ENCODE data around the gene ARF3.
A peak's percentile ranks its signal among the peaks of the same experiment; 100 is the strongest.

Gene ARF3

DNA sequence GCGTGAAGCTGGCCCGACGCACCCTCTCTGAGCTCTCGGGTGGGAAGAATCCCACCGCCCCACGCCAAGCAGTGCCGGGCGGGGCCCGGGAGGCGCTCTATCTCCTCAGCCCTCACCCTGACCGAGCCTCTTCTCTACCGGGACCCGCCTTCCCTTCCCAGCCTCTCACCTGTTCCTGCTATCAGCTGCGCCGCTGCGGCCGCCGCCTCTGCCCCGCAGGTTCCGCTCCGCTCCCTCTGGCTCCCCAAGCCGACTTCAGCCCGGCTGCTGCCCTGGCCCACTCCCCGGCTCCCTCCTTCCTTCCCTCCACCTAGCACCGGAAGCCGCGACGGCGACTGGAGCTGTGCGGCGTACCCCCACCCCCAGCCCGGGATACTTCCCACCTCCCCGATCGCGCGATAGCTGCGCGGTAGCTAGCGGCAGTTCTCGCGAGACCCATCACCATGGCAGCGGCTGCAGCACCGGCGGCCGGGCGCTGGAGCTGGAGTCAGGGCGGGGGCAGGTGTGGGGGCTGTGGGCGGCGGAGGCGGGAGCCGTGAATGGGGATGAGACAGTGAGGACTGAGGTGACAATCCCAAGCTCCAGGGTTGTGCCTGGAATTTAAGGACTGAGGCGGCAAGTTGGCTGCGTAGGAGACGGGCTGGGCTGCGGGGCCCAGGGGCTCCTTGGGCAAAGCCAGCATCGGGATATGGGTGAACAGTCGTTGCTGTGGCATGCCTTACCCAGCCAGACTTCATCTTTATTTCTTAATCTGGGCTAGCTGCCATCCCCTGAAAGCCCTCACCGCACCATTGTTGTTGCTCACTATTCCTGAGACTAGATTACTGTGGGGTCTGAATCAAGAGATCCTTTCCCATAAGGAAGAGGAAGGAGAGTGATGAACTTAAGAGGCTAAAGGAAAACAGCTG, at the start of gene ARF3:
Gene ARF3, minus strand, starts transcription at position 347 of the 908 bp plus-strand sequence. CDS start 16,392 bp downstream, outside the sequence.
- peak; percentile 87 for DNase-seq

DNA sequence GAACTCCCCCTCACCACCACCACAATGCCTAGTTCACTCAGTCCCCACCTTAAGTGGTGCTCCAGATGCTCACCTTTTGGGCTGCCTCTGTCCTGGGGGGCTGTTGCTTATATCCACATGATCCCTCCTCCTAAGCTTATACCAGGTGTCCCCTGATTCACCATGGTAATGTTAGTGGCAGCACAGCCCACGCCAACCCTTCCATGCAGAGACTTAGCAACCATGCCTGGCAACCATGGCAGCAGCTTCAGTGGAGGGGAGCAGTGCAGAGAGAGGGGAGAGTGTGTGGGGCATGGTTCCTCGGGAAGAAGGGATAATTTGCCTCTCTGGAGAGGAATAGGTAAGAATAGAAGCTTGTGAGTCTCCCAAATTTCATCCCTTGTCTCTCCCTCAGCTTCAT, 43.1 kb upstream of the ARF3 start:
- DNase-seq = no peak

DNA sequence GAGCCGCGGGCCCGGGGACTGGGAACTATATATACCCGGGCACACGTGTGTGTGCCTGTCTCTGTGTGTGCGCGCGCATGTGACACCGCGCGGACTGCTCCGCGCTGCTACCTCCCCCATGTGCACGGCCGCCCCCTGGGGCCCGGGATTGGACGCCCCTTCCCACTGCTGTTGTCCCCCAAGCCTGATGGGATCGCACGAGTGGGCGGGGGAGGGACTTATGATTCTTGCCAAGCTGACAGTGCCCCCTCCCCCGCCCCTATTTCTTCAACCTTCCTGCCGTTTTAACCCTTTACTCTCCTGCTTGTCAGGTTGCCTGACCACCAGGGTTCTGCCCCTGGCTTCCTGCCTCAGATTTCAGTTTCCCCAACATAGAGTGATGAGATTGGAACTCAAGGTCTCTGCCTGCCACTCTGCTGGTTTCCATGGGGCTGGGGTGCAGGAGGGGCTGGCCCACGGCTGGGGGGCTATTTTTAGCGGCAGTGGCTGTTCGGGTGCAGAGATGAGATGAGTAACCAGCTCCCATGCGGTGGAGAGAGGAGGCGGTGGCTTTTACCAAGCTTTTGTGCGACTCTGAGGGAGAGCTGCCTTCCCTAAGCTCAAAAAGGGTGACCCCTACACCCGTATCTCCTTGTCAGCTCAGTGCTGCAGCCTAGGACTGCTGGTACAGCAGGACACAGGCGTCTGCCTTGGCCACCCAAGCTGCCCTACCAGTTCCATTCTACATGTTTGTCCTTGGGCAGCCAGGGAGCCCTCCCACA, 42.3 kb upstream of the ARF3 start, which contains the start of gene DDN:
Gene DDN, minus strand, starts transcription at position 5 of the 761 bp plus-strand sequence. CDS start 88 bp downstream, outside the sequence.
- DNase-seq = no peak

DNA sequence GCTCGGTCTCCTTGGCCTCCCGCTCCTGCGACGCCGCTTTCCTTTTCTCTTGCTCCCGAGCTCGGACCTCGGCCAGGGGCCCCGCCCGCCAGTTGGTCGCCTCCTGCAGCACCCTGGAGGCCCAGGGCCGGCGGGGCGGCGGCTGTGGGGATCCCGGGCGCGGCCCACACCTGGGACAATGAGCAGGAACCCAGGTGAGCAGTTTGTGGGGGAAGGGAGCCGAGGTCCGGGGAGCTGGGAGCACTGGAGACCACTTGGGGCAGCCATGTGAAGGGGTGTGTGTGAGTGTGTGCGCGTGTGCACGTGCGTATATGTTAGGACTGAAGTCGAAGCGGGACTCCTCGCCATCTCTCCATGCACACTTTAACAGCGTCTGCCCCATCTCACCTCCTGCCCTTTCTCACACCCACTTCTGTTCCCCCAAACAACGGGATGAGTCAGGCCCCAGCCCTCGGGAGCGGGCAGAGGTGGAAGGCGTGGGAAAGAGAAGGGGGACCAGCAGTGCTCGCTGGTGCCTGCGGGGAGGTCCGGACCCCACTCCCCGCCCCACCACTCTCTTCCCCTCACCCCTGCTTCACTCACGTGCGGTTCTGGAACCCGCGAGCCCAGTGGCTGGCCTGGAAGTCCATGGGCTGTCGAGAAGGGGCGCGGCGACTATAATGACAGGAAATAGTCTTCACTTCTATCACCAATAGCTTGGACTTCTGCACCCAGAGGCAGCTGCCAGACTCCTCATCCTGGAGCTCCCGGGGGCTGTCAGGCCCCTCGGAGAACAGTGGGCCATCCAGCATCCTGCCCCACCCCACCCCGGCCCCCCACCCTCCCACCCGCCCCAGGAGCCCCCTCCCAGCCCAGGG, 41.4 kb upstream of the ARF3 start:
- no peak for DNase-seq

DNA sequence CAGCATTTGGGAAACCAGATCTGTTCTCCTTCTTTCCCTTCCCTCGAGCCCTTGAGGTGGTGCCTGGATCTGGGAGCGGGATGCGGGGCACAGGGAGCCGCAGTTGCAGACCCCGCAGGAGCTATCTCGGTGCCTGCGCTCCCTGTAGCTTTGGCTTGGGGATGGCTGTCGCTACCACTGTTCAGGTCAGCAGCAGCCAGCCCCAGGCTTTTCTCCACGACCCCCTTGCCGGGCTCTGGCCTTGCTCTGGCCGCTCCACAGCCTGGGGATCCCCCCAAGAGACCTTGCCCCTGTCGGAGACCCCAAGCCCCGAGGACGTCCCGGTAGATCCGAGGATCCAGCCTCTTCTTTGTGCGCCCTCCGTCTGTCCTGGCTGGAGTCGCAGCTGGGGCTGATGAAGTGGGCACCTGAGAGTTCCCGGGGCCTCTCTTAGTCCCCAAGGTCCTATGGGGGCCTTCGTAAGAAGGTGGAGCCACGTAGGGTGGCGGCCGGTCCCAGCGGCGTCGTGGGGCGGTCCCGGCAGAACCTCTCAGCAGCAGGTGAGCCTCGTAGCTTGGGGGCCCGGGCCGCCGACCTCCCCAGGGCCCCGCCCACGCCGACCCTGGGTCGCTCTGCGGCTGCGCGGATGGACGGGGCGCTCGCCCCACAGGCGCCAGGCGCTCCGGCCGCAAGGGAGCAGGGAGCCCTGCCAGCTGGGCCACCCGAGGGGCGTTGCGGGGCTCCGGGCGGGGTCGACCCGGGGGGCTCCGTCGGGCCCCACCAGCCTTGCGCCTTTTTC, 40.6 kb upstream of the ARF3 start:
- no peak for DNase-seq

DNA sequence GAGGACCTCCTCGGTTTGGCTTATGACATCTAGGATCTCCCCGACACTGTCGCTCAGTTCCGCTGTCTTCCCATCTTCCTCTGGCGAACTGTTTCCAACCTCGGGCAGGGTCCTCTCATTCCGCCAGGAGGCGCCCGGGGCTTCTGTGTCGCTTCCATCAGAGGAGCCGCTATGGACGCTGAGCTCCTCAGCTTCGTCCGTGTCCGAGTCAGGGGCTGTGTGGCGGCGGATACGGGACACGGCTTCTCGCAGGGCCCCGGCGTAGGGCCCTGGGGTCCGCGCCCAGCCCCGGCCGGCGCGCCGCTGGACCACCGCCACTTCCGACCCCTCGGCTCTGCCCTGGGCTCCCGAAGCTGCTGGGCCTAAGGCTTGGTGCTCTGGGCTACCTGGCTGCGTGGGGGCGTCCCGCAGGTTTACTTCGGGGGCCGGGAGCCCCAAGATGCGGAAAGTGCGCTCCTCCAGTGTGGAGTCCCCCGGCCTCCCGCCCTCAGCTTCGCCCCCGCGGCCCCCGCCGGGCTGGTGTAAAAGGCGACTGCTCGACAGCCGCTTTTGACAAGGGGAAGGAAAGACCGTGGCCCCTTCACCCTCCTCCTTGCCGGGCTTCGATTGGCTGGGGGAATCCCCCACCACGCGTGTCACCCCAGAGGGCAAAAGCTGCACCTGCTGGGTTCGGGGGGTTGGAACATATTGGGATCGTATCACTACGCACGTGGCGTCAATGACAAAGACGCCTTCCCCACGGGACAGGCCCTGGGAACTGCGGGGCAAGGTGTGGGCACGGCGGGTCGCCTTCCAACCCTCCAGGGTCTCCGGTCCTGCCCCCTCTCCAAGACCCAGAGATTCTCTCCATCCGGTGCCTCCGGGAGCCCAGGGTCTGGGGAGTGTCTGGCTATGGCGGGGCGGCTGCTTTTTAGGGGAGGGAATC, 39.8 kb upstream of the ARF3 start:
- no peak for DNase-seq

DNA sequence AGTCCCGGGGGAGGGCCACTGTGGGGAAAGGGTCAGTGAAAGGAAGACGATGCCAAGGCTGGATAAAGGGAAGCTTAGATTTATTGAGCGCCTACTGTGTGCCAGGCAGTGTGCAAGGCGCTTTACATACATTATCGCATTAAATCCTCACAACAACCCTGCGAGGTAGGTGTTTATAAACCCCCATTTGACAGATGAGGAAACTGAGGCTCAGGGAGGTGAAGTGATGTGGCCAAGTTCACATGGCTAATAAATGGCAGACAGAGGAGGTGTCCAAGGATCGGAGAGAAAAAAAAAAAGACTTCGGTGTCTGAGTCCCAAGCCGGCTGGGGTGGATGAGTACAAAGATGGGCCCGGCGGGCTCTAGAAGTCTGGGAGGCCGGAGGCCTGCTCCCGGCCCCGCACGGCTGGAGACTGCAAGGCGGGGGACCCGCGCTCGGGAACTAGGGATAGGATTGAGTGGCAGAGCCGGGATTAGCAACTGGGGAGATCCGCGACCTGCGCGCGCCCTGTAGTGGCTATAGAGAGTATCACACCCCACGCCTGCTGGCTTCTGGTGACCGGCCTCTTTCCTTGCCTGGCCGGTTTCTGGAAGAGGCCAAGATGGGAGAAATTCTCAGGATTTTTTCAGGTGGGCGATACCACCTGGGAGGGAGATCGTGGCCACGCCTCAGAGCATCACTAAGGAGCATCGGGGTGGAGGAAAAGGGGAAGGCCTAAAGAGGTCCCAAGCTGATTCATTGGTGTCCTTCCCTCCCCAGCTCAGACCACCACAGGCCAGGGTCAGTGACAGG, 38.0 kb upstream of the ARF3 start:
- peak; percentile 50 for DNase-seq

DNA sequence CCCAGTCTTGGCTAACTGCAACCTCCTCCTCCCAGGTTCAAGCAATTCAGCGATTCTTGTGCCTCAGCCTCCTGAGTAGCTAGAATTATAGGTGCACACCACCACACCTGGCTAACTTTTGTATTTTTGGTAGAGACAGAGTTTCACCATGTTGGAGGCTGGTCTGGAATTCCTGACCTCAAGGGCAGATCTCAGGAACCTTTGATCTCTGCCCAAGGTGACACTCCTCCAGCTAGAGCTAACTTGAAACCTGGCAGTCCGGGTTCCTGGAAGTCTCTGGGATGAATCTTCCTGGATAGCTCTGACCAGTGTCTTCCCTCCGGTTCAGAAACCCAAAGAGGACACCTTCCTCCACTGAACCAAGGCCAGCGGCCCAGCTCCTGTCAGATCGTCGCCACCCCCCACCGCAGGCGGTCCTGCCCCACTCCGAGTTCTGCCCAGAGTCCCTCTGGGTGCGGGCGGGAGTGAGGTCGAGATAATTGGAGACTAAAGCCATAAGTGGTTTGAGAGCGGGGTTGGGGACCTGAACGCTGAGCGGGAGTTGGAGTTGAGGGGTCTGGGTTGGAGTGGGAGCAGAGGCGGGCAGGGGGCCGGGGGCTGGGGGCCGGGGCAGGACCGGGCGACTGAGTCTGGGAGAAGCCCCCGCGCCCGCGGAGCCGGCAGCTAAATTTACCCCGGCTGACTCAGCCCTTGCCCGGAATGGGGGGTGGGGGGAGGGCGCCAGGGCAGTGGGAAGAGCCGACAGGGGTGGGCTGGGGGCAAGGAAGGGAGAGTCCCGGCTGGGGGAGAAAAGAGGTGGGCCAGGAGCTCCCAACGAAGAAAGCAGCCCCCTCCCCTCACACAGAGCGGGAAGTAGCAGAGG, 37.2 kb upstream of the ARF3 start:
- DNase-seq = no peak

DNA sequence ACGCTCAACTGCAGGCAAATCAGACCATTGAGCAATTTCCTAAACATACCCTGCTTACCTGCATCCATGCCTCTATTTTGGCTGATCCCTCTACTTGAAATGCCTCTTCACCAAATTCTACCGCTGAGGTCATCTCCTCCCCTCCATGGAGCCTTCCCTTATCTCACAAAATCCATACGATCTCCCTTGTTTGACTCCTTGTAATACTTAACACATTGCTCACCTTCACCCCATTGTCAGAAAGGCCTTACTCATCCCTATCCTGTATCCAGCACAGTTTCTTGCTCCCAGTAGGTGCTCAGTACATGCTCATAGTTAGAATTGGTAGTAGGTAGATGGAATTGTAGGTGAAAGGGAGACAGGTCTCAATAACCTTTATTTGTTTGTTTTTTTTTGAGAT, 36.5 kb upstream of the ARF3 start:
- DNase-seq = no peak

DNA sequence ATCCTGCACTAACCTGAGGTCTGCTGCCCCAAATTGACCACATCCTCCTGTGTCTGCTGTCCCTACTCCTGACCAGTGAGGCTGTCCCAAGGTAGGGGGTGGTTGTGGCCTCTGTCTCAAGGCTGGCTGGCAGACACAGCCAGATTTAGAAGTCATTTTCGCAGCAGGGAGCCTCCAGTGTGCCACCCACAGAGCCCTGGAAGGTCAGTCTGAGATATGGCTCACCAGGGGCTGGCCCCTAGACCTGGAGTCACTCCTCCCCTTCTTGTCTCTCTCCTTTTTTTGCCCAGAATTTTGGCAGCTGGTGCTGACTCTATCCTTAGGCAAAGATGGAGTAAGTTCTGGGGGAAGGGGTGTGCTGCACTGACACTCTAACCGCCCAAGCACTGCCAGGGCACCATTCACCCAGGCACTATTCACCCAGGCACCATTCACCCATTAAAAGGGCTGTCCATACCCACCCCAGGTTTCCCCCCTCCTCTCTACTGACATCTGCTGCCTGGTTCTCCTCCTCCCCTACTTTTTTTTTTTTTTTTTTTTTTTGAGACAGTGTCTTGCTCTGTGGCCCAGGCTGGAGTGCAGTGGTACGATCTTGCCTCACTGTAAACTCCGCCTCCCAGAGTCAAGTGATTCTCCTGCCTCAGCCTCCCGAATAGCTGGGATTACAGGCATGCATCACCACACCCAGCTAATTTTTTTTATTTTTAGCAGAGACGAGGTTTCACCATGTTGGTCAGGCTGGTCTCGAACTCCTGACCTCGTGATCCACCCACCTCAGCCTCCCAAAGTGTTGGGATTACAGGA, 34.2 kb upstream of the ARF3 start:
- DNase-seq = no peak

DNA sequence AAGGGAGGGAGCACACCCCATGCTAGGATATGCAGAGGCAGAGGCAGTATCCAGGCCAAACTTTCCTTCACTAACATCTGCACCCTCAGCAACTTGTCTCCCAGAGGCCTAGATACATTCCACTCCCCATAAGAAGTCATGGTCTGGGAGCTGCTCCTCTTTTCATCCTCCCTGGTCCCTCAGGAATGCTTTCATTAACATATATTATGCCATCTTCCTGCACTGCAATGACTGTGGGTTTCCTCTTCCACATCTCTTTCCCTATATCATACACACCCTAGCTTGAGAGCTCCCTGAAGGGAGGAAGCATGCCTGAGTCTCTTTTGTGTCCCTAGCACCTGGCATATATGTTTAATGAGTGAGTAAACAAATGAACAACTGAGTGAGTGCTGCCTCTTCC, 33.3 kb upstream of the ARF3 start:
- DNase-seq = no peak

DNA sequence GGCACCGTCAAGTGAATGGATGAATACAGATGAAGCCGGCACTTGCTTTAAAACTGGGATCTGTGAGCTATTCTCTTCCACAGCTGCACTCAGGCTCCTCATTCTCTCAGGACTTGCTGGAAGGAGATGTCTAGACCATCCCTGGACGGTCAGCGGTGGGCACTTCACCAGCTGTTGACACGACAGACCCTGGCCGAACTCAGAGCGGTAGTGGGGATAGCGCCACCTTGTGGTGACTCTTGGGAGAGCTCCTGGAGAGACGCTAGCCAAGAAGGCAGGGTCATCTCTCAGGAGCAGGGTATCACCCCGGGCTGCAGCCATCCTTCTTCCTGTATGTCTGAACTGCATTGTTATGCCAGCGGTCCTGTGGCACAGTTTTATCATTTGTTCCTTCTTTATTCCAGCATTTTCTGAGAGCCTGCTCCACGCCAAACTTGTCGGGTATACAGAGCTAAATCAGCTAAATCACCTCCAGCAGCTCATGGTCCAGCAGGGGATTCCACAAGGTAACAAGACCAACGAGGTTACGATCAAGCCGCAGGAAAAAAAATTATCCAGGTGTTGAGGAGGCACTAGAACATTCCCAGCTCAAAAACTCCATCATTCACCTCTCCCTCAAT, 30.9 kb upstream of the ARF3 start:
- DNase-seq = no peak

DNA sequence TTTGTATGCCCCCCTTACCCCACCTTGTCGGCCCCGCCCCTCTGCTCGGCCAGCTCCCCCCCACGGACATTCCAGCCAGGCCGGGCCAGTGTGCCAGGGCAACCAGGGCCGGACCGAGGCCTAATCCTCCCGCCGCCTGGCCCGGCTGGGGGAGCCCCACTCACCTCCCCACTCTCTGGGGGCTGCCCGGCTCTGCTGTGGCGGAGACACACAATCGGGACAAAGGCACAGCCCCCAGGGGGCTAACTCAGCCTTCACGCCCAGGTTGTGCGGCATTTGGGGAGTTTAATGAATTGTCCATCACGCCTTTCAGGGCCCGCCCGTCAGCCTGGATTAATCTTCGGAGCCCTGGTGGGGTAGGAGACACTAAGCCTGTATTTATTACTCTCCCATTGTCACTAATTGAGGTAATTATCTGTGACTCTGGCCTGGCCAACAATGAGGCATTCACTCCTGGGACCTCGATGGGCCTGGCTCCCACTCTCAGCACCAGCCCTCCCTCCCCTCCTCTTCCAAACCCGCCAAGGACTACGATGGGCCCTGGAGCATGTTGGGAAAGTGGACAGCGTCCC, 29.5 kb upstream of the ARF3 start:
- no peak for DNase-seq

DNA sequence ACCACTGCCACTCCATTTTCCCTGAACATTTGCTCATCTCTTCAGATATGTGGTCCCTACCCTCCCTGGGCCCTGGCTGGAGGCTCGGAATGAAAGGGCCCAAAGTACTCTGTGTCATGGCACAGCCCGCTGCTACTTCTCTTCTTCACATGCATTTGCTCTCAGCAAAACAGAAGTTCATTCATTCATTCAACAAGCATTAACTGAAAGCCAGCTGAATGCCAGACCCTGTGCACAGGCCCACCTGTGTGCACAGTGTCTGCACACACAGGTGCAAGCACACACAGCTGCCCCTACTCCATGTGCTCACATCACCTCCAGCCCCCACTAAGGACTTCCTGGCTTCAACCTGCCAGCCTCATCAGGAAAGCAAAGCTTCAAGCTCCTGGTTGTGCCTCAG, 28.6 kb upstream of the ARF3 start:
- DNase-seq = no peak

DNA sequence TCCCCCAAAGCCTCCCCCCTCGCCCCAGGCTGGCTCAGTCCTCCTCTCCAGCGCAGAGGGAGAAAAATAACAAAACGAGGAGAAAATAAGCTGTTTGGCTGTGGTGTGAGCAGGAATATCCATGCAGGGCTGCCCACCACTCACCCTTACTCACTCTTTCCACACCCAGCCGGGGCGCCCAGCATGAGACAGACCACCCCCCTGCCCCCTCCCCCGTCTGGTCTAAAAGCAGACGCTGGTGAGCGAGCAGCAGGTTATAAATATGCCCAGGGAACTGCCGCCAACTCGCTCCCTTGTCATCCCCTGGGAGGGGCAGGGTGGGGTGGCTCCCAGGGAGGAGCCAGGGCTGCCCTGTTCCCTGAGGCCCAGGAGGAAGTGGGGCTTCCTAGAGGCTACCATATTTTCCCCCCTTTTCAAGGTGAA, 28.2 kb upstream of the ARF3 start:
- DNase-seq = no peak

DNA sequence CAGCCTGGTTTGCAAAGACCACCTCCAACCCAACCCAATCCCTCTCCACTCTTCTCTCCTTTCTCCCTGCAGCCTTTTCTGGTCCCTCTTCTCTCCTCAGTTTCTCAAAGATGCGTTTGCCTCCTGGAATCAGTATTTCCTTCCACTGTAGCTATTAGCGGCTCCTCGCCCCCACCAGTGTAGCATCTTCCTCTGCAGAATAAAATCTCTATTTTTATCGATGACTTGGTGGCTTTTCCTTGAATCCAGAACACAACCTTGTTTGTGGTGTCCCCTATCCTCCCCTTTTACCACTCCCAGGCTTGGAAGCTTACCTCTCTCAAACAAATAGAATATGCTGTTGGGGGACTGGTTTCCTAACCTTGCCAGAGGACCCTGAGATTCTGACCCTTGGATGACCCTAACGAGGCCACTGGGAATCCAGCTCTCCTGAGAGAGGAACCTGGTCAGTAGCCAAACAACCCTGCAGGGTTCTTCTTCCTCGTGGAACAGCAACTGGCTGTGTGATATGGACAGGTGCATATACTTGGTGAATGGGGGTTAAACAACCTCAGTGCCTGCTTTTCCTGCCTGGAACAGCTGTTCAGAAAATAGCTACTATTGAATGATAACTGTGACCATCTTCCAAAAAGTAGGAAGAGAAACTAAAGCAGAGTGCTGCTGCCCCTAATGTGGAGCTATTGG, 25.3 kb upstream of the ARF3 start:
- DNase-seq = no peak

DNA sequence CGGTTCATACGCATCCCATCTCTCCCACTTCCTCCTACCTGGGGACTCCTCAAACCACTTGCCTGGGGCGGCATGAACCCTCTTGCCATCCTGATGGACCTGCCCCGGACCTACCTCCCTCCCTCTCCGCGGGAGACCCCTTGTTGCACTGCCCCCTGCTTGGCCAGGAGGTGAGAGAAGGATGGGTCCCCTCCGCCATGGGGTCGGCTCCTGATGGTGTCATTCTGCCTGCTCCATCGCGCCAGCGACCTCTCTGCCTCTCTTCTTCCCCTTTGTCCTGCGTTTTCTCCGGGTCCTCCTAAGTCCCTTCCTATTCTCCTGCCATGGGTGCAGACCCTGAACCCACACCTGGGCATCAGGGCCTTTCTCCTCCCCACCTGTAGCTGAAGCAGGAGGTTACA, 24.5 kb upstream of the ARF3 start:
- no peak for DNase-seq

Data from NCI-H2081 treated with DMSO at 0.1 percent for 48 hours (cell line).